DOHH2 (cell line): ENCODE results near the gene POM121L2.

Experiments used
- H3F3A ChIP-seq: fragments of 200-600 bp; sonication (generic), shearing (Covaris generic); 2 replicates; pipeline ENCODE4 v1.6.0; 2016; ENCODE audit warnings: antibody characterized with exemption, mild to moderate bottlenecking; ENCODE audit not compliant: control insufficient read depth, insufficient read depth
- H3K27ac ChIP-seq: fragments of 200-600 bp; sonication (generic); 2 replicates; pipeline ENCODE4 v1.5.1; 2014; ENCODE audit warnings: low read depth, mild to moderate bottlenecking, low read length, moderate library complexity
- H3K27me3 ChIP-seq: fragments of 200-600 bp; sonication (generic); 2 replicates; pipeline ENCODE4 v1.6.1; 2014; ENCODE audit warnings: mild to moderate bottlenecking, low read length, mixed read lengths; ENCODE audit not compliant: control insufficient read depth
- H3K36me3 ChIP-seq: fragments of 200-600 bp; sonication (generic); 2 replicates; pipeline ENCODE4 v1.6.1; 2014; ENCODE audit warnings: mild to moderate bottlenecking, low read length, moderate library complexity, mixed read lengths; ENCODE audit not compliant: control insufficient read depth
- H3K4me1 ChIP-seq: fragments of 200-600 bp; sonication (generic); 2 replicates; pipeline ENCODE4 v1.6.1; 2014; ENCODE audit warnings: mild to moderate bottlenecking, low read length, mixed read lengths; ENCODE audit not compliant: control insufficient read depth
- H3K4me2 ChIP-seq: fragments of 200-600 bp; sonication (generic); 2 replicates; pipeline ENCODE4 v1.6.0; 2014; ENCODE audit warnings: mild to moderate bottlenecking, low read length, moderate library complexity
- H3K4me3 ChIP-seq: fragments of 200-600 bp; sonication (generic); 2 replicates; pipeline ENCODE4 v1.5.1; 2014; ENCODE audit warnings: mild to moderate bottlenecking, low read length, mixed read lengths
- H3K79me2 ChIP-seq: fragments of 200-600 bp; sonication (generic); 2 replicates; pipeline ENCODE4 v1.6.1; 2014; ENCODE audit warnings: mild to moderate bottlenecking, low read length, mixed read lengths; ENCODE audit not compliant: control insufficient read depth
- H3K9me2 ChIP-seq: fragments of 200-600 bp; sonication (generic); replicated peaks from 2 replicates; pipeline ENCODE4 v1.6.1; 2014; ENCODE audit warnings: mild to moderate bottlenecking, low read length, mixed read lengths; ENCODE audit not compliant: control insufficient read depth
- H3K9me3 ChIP-seq: fragments of 200-600 bp; sonication (generic); 2 replicates; pipeline ENCODE4 v1.6.1; 2014; ENCODE audit warnings: antibody characterized with exemption, low read length, mixed read lengths; ENCODE audit not compliant: control insufficient read depth, insufficient read depth
- H4K20me1 ChIP-seq: fragments of 200-600 bp; sonication (generic); 2 replicates; pipeline ENCODE4 v1.6.0; 2014; ENCODE audit warnings: low read depth, mild to moderate bottlenecking, antibody characterized with exemption, low read length, moderate library complexity; ENCODE audit not compliant: control insufficient read depth, insufficient read depth
- EZH2phosphoT487 ChIP-seq: fragments of 200-600 bp; sonication (generic); IDR thresholded peaks from 2 replicates; pipeline ENCODE4 v1.6.1; 2017; ENCODE audit warnings: borderline replicate concordance, mild to moderate bottlenecking, antibody characterized with exemption, low read length, moderate library complexity, mixed read lengths
- TF ChIP-seq, protein P1 (sequence below): fragments of 200-600 bp; sonication (generic); IDR thresholded peaks from one replicate; pipeline ENCODE4 v1.5.1; 2014; ENCODE audit warnings: antibody characterized with exemption, mild to moderate bottlenecking, low read depth, low read length; ENCODE audit not compliant: poor library complexity, severe bottlenecking

Gene POM121L2

DNA sequence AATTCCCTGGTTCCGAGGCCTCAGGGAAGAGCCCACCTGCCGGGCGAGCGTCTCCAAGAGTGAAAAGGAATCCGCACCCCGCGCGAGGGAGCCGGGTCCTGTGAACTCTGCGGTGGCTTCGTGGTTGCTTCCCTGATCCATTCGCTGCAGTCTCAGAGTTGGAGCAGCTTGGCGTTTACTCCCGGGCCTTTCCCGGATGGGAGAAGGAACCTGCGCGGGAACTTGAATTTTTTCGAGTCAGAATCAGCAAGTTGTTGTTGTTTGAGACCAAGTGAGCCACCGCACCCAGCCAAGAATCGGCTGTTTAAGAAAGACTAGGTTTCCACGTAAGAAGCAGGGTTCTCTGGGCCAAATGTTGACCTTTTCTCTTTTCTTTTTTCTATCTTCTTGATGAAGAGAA lies 51.7 kb downstream of the POM121L2 start:
- H3K4me1 ChIP-seq: no peaks in the 10 kb centered on the region
- no peaks in the 10 kb centered on the region for H3K9me3 ChIP-seq
- no peak overlapping the region for H3K27ac ChIP-seq
- H3K4me3 ChIP-seq: no peak overlapping the region
- no peaks in the 10 kb centered on the region; the same call in 1 of the 2 replicates for H3K27me3 ChIP-seq
- no peak overlapping the region for H3K4me2 ChIP-seq
- no peaks in the 10 kb centered on the region for H3K36me3 ChIP-seq
- H3K9me2 ChIP-seq: no peaks in the 10 kb centered on the region
- no peak for TF ChIP-seq EZH2phosphoT487
- TF ChIP-seq, protein P1, sequence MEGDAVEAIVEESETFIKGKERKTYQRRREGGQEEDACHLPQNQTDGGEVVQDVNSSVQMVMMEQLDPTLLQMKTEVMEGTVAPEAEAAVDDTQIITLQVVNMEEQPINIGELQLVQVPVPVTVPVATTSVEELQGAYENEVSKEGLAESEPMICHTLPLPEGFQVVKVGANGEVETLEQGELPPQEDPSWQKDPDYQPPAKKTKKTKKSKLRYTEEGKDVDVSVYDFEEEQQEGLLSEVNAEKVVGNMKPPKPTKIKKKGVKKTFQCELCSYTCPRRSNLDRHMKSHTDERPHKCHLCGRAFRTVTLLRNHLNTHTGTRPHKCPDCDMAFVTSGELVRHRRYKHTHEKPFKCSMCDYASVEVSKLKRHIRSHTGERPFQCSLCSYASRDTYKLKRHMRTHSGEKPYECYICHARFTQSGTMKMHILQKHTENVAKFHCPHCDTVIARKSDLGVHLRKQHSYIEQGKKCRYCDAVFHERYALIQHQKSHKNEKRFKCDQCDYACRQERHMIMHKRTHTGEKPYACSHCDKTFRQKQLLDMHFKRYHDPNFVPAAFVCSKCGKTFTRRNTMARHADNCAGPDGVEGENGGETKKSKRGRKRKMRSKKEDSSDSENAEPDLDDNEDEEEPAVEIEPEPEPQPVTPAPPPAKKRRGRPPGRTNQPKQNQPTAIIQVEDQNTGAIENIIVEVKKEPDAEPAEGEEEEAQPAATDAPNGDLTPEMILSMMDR: no peak
- H4K20me1 ChIP-seq: no peaks in the 10 kb centered on the region
- no peaks in the 10 kb centered on the region for H3F3A ChIP-seq
- H3K79me2 ChIP-seq: no peaks in the 10 kb centered on the region
